CD4-positive, alpha-beta T cell (primary cell): ENCODE measurements around the gene WDFY2. TPM values are rescaled to one million over a fixed set of nuclear protein-coding genes. Genes with fewer than 3 reads are reported as not detected.

ENCODE experiments used
- ATAC-seq: fragments of 200-7000 bp; cut with Tn5 transposase; one replicate; pipeline ENCODE4 v1.10.0; 2022; ENCODE audit warnings: mild to moderate bottlenecking; ENCODE audit not compliant: poor library complexity
- CTCF ChIA-PET: fragments of 350-600 bp; sonication (Branson Sonifier 250); formaldehyde crosslinking; loops from one replicate; lab custom pipeline; 2021; ENCODE audit warnings: antibody characterized with exemption, inconsistent platforms; lab: Charles Lee
- POLR2A ChIA-PET: fragments of 350-600 bp; sonication (Branson Sonifier 250); formaldehyde crosslinking; loops from one replicate; lab custom pipeline; 2021; ENCODE audit warnings: antibody characterized with exemption, inconsistent platforms; lab: Charles Lee
- DNase-seq, 14 experiments: peaks; one replicate each; pipeline ENCODE4 v3.0.0-alpha.2; 2013 to 2020; ENCODE audit warnings: mixed read lengths in 2 of 14
- H3K27ac ChIP-seq, 2 donors: one replicate each; pipeline versions ENCODE4 v1.5.1 to v1.7.0; 2013; ENCODE audit warnings: low read length in 2 of 2, low read depth in 1 of 2, mild to moderate bottlenecking in 1 of 2
- H3K27me3 ChIP-seq, 2 experiments: 1 replicate in 1 of 2; 2 replicates in 1 of 2; pipeline versions ENCODE4 v1.6.1 to v1.7.0; 2013; ENCODE audit warnings: low read length in 2 of 2, control low read depth in 1 of 2, mild to moderate bottlenecking in 1 of 2, moderate library complexity in 1 of 2; ENCODE audit not compliant: insufficient read depth in 2 of 2, control insufficient read depth in 1 of 2
- H3K36me3 ChIP-seq: one replicate; pipeline ENCODE4 v1.6.1; 2013; ENCODE audit warnings: low read length, control low read depth; ENCODE audit not compliant: insufficient read depth
- H3K4me1 ChIP-seq: one replicate; pipeline ENCODE4 v1.6.1; 2013; ENCODE audit warnings: low read length, control low read depth; ENCODE audit not compliant: insufficient read depth
- H3K4me3 ChIP-seq: one replicate; pipeline ENCODE4 v1.5.1; 2013; ENCODE audit warnings: mild to moderate bottlenecking, low read length, moderate library complexity
- H3K9me3 ChIP-seq, 2 experiments: 1 replicate in 1 of 2; 2 replicates in 1 of 2; pipeline versions ENCODE4 v1.6.1 to v1.7.0; 2013; ENCODE audit warnings: low read length in 2 of 2, mild to moderate bottlenecking in 2 of 2, control low read depth in 1 of 2, moderate library complexity in 1 of 2; ENCODE audit not compliant: control insufficient read depth in 1 of 2, insufficient read depth in 1 of 2
- H3K27ac Mint-ChIP-seq: one replicate; pipeline ENCODE4 v1.8.0; 2020; ENCODE audit warnings: mixed read lengths
- H3K27me3 Mint-ChIP-seq: one replicate; pipeline ENCODE4 v1.8.0; 2021; ENCODE audit warnings: mixed read lengths
- H3K36me3 Mint-ChIP-seq: one replicate; pipeline ENCODE4 v1.8.0; 2021; ENCODE audit warnings: low read depth, mixed read lengths
- H3K4me1 Mint-ChIP-seq: one replicate; pipeline ENCODE4 v1.8.0; 2021; ENCODE audit warnings: low read depth, mixed read lengths
- H3K4me3 Mint-ChIP-seq: one replicate; pipeline ENCODE4 v1.8.0; 2020; ENCODE audit warnings: mild to moderate bottlenecking, mixed read lengths
- H3K9me3 Mint-ChIP-seq: one replicate; pipeline ENCODE4 v1.8.0; 2020; ENCODE audit warnings: mixed read lengths
- intact Hi-C, 2 experiments: fragments of 100-400 bp; cut with DNase I in 1 of 2; cut with micrococcal nuclease in 1 of 2; formaldehyde crosslinking; loops; one replicate each; pipeline versions ENCODE4 v1.15.1 to v1.9.0; 2023 to 2025; cut with DNase I, micrococcal nuclease
- total RNA-seq, 174 experiments: library from RNA in 2 of 174; stranded (reverse) in 2 of 174; gene quantifications; one replicate each; pipeline ENCODE4 v1.2.3 and lab custom pipeline; 2021 to 2026
- TF ChIP-seq, protein P1 (sequence below): fragments of 200-600 bp; IDR thresholded peaks from one replicate; pipeline ENCODE4 v1.8.0; 2022; ENCODE audit warnings: antibody characterized with exemption, mild to moderate bottlenecking

WDFY2 gene
- total RNA-seq, 2 experiments from 2014 or later, result 21.4 to 21.9 TPM

DNA sequence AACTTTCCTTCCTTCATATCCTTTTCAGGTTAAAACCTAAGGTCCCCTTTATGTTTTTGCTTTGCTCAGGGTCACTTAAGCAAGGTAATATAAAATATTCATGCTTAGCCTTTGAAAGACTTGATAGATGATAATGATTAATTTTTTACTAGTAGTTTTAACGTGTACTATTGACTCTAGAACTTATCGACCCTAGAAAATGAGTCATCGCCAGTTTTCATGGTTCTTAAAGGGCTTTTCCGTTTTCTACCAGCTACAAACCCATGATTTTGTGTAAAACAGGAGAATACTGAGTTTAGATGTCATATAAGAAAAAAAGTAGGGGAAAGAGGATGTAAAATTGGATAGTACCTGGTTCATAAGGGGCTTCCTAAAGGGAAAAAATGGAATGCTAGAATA is 144.0 kb downstream of the WDFY2 start:
- Histone ChIP-seq H3K36me3 (peaks cover 20% of the 10 kb centered on the region), H3K4me1 (peaks cover 11% of the 10 kb centered on the region), H3K27me3 (no peaks in the 10 kb centered on the region), H3K9me3 (no peaks in the 10 kb centered on the region), H3K4me3 (no peak overlapping the region), H3K27ac (no peak overlapping the region)
- no peak for ATAC-seq
- intact Hi-C loops, result no loop called here
- H3K9me3 Mint-ChIP-seq, result no peaks in the 10 kb centered on the region
- POLR2A ChIA-PET, result no interaction called here
- TF ChIP-seq, protein P1, sequence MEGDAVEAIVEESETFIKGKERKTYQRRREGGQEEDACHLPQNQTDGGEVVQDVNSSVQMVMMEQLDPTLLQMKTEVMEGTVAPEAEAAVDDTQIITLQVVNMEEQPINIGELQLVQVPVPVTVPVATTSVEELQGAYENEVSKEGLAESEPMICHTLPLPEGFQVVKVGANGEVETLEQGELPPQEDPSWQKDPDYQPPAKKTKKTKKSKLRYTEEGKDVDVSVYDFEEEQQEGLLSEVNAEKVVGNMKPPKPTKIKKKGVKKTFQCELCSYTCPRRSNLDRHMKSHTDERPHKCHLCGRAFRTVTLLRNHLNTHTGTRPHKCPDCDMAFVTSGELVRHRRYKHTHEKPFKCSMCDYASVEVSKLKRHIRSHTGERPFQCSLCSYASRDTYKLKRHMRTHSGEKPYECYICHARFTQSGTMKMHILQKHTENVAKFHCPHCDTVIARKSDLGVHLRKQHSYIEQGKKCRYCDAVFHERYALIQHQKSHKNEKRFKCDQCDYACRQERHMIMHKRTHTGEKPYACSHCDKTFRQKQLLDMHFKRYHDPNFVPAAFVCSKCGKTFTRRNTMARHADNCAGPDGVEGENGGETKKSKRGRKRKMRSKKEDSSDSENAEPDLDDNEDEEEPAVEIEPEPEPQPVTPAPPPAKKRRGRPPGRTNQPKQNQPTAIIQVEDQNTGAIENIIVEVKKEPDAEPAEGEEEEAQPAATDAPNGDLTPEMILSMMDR, result no peak
- CTCF ChIA-PET, result no interaction called here
- H3K36me3 Mint-ChIP-seq, result peaks cover 22% of the 10 kb centered on the region
- H3K4me3 Mint-ChIP-seq, result no peak overlapping the region
- no peak overlapping the region for H3K27ac Mint-ChIP-seq
- peaks cover 4% of the 10 kb centered on the region for H3K4me1 Mint-ChIP-seq
- DNase-seq, result no peak
- H3K27me3 Mint-ChIP-seq, result no peaks in the 10 kb centered on the region

DNA sequence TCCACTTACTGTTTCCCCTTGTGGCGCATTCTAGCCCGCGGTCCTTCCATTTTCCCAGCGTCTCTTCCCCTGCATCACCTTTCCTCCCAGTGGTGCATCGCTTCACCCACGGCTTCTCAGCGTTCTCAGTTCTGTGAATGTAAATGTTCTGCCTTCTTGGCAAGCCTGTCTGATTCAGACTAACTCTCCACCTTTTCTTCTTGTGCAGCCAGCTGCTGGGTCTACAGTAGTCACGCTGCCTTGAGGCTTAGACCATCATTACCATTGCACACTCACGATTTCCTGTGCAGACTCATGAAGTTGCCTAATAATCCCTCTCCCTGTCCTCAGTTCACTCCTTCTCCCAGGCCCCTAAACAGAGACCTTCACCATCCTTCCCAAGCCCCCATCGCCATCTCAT is 144.7 kb downstream of the WDFY2 start:
- intact Hi-C loops, result no loop called here
- POLR2A ChIA-PET, result no interaction called here
- no peaks in the 10 kb centered on the region for H3K27me3 ChIP-seq

DNA sequence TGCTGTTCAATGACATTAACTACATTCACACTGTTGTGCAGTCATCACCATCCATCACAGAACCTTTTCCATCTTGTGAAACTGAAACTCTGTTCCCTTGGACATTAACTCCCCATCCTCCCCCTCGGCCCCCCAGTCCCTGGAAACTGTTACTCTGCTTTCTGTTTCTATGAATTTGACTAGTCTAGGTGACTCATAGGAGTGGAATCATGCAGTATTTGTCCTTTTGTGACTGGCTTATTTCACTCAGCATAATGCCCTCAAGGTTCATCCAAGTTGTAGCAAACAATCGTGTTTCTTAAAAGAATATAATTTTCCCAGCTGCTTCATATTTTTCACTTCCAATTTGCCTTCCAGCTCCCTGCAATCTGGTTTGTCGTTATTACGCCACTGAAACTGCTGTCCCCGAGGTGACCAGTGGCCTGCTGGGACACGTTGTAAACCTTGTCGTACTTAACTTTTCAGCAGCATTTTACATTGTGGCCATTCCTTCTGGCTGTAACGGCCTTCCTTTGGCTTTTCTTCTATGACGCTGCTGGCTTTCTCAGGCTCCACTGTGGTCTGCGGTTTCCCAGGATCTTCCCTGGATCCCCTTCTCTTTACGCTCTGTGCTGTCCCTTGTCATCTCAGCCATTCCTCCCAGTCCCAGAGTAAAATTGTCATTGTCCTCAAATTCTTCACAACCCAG is 145.7 kb downstream of the WDFY2 start:
- POLR2A ChIA-PET, result no interaction called here
- Mint-ChIP-seq H3K36me3 (peaks cover 26% of the 10 kb centered on the region), H3K27me3 (no peaks in the 10 kb centered on the region), H3K27ac (no peak overlapping the region), H3K9me3 (no peaks in the 10 kb centered on the region), H3K4me3 (no peak overlapping the region), H3K4me1 (peaks cover 4% of the 10 kb centered on the region)
- Histone ChIP-seq H3K9me3 (no peaks in the 10 kb centered on the region), H3K27ac (no peak overlapping the region), H3K27me3 (no peaks in the 10 kb centered on the region), H3K4me3 (no peak overlapping the region), H3K36me3 (peaks cover 20% of the 10 kb centered on the region), H3K4me1 (peaks cover 11% of the 10 kb centered on the region)
- intact Hi-C loops, result loop anchor here in 1 of 2 experiments (10.0 kb wide), 1 partner anchor 85 kb away; no protein-coding TSS in a partner anchor
- DNase-seq (no peak), ATAC-seq (no peak)
- TF ChIP-seq, protein P1, result no peak
- CTCF ChIA-PET, result no interaction called here

More for the DNA sequence above, 144.7 kb downstream of the WDFY2 start:
- H3K4me3 ChIP-seq, result no peak overlapping the region
- Mint-ChIP-seq H3K4me1 (peaks cover 4% of the 10 kb centered on the region), H3K9me3 (no peaks in the 10 kb centered on the region), H3K27ac (no peak overlapping the region), H3K27me3 (no peaks in the 10 kb centered on the region), H3K4me3 (no peak overlapping the region), H3K36me3 (peaks cover 29% of the 10 kb centered on the region)
- no peak overlapping the region for H3K27ac ChIP-seq
- TF ChIP-seq, protein P1, result no peak
- H3K4me1 ChIP-seq, result peaks cover 11% of the 10 kb centered on the region
- DNase-seq, result no peak
- no peak for ATAC-seq
- H3K9me3 ChIP-seq, result no peaks in the 10 kb centered on the region
- H3K36me3 ChIP-seq, result peaks cover 20% of the 10 kb centered on the region
- CTCF ChIA-PET, result no interaction called here
